ENCODE measurements around the gene PSMC2.
"Not testable (repeated sequence)": the region's sequence is repeated elsewhere in the genome, so short reads cannot be mapped to it uniquely, and the experiment has no call there.

The PSMC2 gene

GRCh38 chr7:103379270-103379975 lies 32.0 kb downstream of the PSMC2 start:
- DNase-seq (ENCODE audit: low read depth in 2 of 2) = no peak

- DNase-seq (ENCODE audit: low read depth in 2 of 2) = no peak
These were observed 33.1 kb downstream of the PSMC2 start for GRCh38 chr7:103380395-103381191.

- DNase-seq (ENCODE audit: low read depth in 2 of 2) = no peak
These were observed 34.0 kb downstream of the PSMC2 start for GRCh38 chr7:103381280-103382031.

GRCh38 chr7:103382032-103382402 lies 34.6 kb downstream of the PSMC2 start:
- DNase-seq (ENCODE audit: low read depth in 2 of 2) = no peak

- no peak for DNase-seq (ENCODE audit: low read depth in 2 of 2)
These were observed 39.8 kb downstream of the PSMC2 start for GRCh38 chr7:103387242-103387641.

GRCh38 chr7:103388469-103389140 lies 41.2 kb downstream of the PSMC2 start:
- DNase-seq (ENCODE audit: low read depth in 2 of 2) = no peak

GRCh38 chr7:103389263-103389662 lies 41.8 kb downstream of the PSMC2 start:
- no peak for DNase-seq (ENCODE audit: low read depth in 2 of 2)

- DNase-seq (ENCODE audit: low read depth in 2 of 2) = no peak
These were observed 43.7 kb downstream of the PSMC2 start for GRCh38 chr7:103391150-103391549.

- DNase-seq (ENCODE audit: low read depth in 2 of 2) = no peak
These were observed 44.5 kb downstream of the PSMC2 start for GRCh38 chr7:103391976-103392375.

GRCh38 chr7:103394566-103394965 lies 47.1 kb downstream of the PSMC2 start:
- no peak for DNase-seq (ENCODE audit: low read depth in 2 of 2)

- no peak for DNase-seq (ENCODE audit: low read depth in 2 of 2)
These were observed 47.6 kb downstream of the PSMC2 start for GRCh38 chr7:103395071-103395470.

- no peak for DNase-seq (ENCODE audit: low read depth in 2 of 2)
These were observed 49.0 kb downstream of the PSMC2 start for GRCh38 chr7:103396471-103396870.

- DNase-seq (ENCODE audit: low read depth in 2 of 2) = no peak
These were observed 51.2 kb downstream of the PSMC2 start for GRCh38 chr7:103398483-103399127.

GRCh38 chr7:103399687-103400086 lies 52.2 kb downstream of the PSMC2 start:
- not testable (repeated sequence) for DNase-seq (ENCODE audit: low read depth in 2 of 2)

- DNase-seq (ENCODE audit: low read depth in 2 of 2) = not testable (repeated sequence)
These were observed 58.6 kb downstream of the PSMC2 start for GRCh38 chr7:103405789-103406613.

- DNase-seq (ENCODE audit: low read depth in 2 of 2) = no peak
These were observed 64.7 kb downstream of the PSMC2 start for GRCh38 chr7:103412151-103412550.

GRCh38 chr7:103413407-103413806 lies 66.0 kb downstream of the PSMC2 start:
- no peak for DNase-seq (ENCODE audit: low read depth in 2 of 2)

GRCh38 chr7:103418241-103418640 lies 70.8 kb downstream of the PSMC2 start:
- DNase-seq (ENCODE audit: low read depth in 2 of 2) = no peak

Data from stimulated activated CD4-positive, alpha-beta T cell treated with anti-CD3 and anti-CD28 coated beads, Interleukin-1b, Interleukin-23, amount 100 ng/mL, for 1 hour (primary cell).